Measurements from ENCODE around the gene SLC36A1. TPM values are rescaled to one million over a fixed set of nuclear protein-coding genes. Genes with fewer than 3 reads are reported as not detected.

SLC36A1 gene
- total RNA-seq, 1 experiment from 2014 or later, result 7.4 TPM

- ChIA-PET POLR2A (no interaction called here), RAD21 (ENCODE audit: low non-redundant PET in 1 of 2, low total read pairs in 2 of 2, uncharacterized antibody in 2 of 2, unreplicated experiment in 2 of 2) (no interaction called here), CTCF (no interaction called here)
- BruUV-seq (replicated peaks), result no TSS peak
- no peak overlapping the region for H2AFZ ChIP-seq (ENCODE audit: low read depth, low read length, poor library complexity, severe bottlenecking)
- H3K4me2 ChIP-seq (ENCODE audit: low read length), result no peak overlapping the region
- no peak for ATAC-seq
- no peak for DNase-seq (ENCODE audit: low read depth, low spot score)
- no peaks in the 10 kb centered on the region for H3K9me2 ChIP-seq (ENCODE audit: insufficient read depth)
- TF ChIP-seq CEBPB (IDR thresholded peaks at IDR 0.05; ENCODE audit: low read depth) (no peak), ELF1 (IDR thresholded peaks at IDR 0.05; ENCODE audit: borderline replicate concordance, low read depth) (no peak), EGR1 (IDR thresholded peaks at IDR 0.05; ENCODE audit: low read depth) (no peak), FOSL1 (IDR thresholded peaks at IDR 0.05; ENCODE audit: low read depth) (no peak), POLR2AphosphoS5 (IDR thresholded peaks at IDR 0.05; ENCODE audit: low read depth, low read length) (no peak), SP1 (IDR thresholded peaks at IDR 0.05; ENCODE audit: low read depth) (no peak)
- TF ChIP-seq, protein P1, sequence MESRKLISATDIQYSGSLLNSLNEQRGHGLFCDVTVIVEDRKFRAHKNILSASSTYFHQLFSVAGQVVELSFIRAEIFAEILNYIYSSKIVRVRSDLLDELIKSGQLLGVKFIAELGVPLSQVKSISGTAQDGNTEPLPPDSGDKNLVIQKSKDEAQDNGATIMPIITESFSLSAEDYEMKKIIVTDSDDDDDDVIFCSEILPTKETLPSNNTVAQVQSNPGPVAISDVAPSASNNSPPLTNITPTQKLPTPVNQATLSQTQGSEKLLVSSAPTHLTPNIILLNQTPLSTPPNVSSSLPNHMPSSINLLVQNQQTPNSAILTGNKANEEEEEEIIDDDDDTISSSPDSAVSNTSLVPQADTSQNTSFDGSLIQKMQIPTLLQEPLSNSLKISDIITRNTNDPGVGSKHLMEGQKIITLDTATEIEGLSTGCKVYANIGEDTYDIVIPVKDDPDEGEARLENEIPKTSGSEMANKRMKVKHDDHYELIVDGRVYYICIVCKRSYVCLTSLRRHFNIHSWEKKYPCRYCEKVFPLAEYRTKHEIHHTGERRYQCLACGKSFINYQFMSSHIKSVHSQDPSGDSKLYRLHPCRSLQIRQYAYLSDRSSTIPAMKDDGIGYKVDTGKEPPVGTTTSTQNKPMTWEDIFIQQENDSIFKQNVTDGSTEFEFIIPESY (IDR thresholded peaks at IDR 0.05; ENCODE audit: extremely low read depth, insufficient replicate concordance, low read length), result no peak
- H3K79me2 ChIP-seq (ENCODE audit: insufficient read depth, low read length), result no peaks in the 10 kb centered on the region
- H3K9ac ChIP-seq (ENCODE audit: low read length), result no peak overlapping the region
- H3K4me1 ChIP-seq (ENCODE audit: control insufficient read depth in 1 of 2, insufficient read depth in 2 of 2, low read length in 2 of 2), result peaks cover 0 to 2% of the 10 kb centered on the region in 2 experiments; a peak in 2 of 4 replicates
- H3K27ac ChIP-seq (ENCODE audit: low read depth, low read length), result no peak overlapping the region
- H3K27me3 ChIP-seq (ENCODE audit: insufficient read depth, low read length), result no peaks in the 10 kb centered on the region
- no peaks in the 10 kb centered on the region for H3K36me3 ChIP-seq (ENCODE audit: control insufficient read depth in 1 of 2, insufficient read depth in 2 of 2, low read length in 2 of 2)
- H4K20me1 ChIP-seq (ENCODE audit: insufficient read depth), result no peaks in the 10 kb centered on the region
- H3K4me3 ChIP-seq (replicated peaks in 1 of 2; ENCODE audit: low read depth in 1 of 2, low read length in 2 of 2), result no peak overlapping the region
- H3K9me3 ChIP-seq (ENCODE audit: control insufficient read depth in 1 of 2, insufficient read depth in 1 of 2, low read depth in 1 of 2, low read length in 2 of 2), result no peaks in the 10 kb centered on the region
- intact Hi-C loops (cut with micrococcal nuclease), result no loop called here
Observed at GRCh38 chr5:151487544-151487943, 40.1 kb downstream of the SLC36A1 start.

- ChIA-PET RAD21 (ENCODE audit: low non-redundant PET in 1 of 2, low total read pairs in 2 of 2, uncharacterized antibody in 2 of 2, unreplicated experiment in 2 of 2) (no interaction called here), POLR2A (no interaction called here), CTCF (no interaction called here)
- Histone ChIP-seq H3K4me3 (replicated peaks in 1 of 2; ENCODE audit: low read depth in 1 of 2, low read length in 2 of 2) (no peak overlapping the region), H3K4me1 (ENCODE audit: control insufficient read depth in 1 of 2, insufficient read depth in 2 of 2, low read length in 2 of 2) (peaks cover 0 to 10% of the 10 kb centered on the region in 2 experiments; a peak in 2 of 4 replicates), H3K4me2 (ENCODE audit: low read length) (no peak overlapping the region), H3K27ac (ENCODE audit: low read depth, low read length) (no peak overlapping the region), H4K20me1 (ENCODE audit: insufficient read depth) (no peaks in the 10 kb centered on the region), H3K9ac (ENCODE audit: low read length) (no peak overlapping the region), H3K36me3 (ENCODE audit: control insufficient read depth in 1 of 2, insufficient read depth in 2 of 2, low read length in 2 of 2) (no peaks in the 10 kb centered on the region), H3K9me3 (ENCODE audit: control insufficient read depth in 1 of 2, insufficient read depth in 1 of 2, low read depth in 1 of 2, low read length in 2 of 2) (no peaks in the 10 kb centered on the region), H3K27me3 (ENCODE audit: insufficient read depth, low read length) (no peaks in the 10 kb centered on the region), H3K9me2 (ENCODE audit: insufficient read depth) (no peaks in the 10 kb centered on the region), H2AFZ (ENCODE audit: low read depth, low read length, poor library complexity, severe bottlenecking) (no peak overlapping the region), H3K79me2 (ENCODE audit: insufficient read depth, low read length) (no peaks in the 10 kb centered on the region)
- BruUV-seq (replicated peaks), result no TSS peak
- no peak for TF ChIP-seq CEBPB (IDR thresholded peaks at IDR 0.05; ENCODE audit: low read depth)
- TF ChIP-seq JUND (IDR thresholded peaks at IDR 0.05), result no peak
- TF ChIP-seq, protein P2, sequence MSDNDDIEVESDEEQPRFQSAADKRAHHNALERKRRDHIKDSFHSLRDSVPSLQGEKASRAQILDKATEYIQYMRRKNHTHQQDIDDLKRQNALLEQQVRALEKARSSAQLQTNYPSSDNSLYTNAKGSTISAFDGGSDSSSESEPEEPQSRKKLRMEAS (IDR thresholded peaks at IDR 0.05), result no peak
- TF ChIP-seq, protein P1 (IDR thresholded peaks at IDR 0.05; ENCODE audit: extremely low read depth, insufficient replicate concordance, low read length), result no peak
- no peak for DNase-seq (ENCODE audit: low read depth, low spot score)
- ATAC-seq, result no peak
- intact Hi-C loops (cut with micrococcal nuclease), result loop anchor here (5.0 to 10.0 kb wide), 2 partner anchors 176 to 857 kb away; no protein-coding TSS in a partner anchor
Observed at GRCh38 chr5:151490627-151491026, 43.2 kb downstream of the SLC36A1 start.

Data from HCT116 (cell line).